Measurements from ENCODE around the gene SSTR4. TPM values are rescaled to one million over a fixed set of nuclear protein-coding genes. Genes with fewer than 3 reads are reported as not detected.
A peak's percentile ranks its signal among the peaks of the same experiment; 100 is the strongest.

SSTR4 gene
- total and polyA plus RNA-seq, 2 experiments from 2014 or later, result not detected

DNA sequence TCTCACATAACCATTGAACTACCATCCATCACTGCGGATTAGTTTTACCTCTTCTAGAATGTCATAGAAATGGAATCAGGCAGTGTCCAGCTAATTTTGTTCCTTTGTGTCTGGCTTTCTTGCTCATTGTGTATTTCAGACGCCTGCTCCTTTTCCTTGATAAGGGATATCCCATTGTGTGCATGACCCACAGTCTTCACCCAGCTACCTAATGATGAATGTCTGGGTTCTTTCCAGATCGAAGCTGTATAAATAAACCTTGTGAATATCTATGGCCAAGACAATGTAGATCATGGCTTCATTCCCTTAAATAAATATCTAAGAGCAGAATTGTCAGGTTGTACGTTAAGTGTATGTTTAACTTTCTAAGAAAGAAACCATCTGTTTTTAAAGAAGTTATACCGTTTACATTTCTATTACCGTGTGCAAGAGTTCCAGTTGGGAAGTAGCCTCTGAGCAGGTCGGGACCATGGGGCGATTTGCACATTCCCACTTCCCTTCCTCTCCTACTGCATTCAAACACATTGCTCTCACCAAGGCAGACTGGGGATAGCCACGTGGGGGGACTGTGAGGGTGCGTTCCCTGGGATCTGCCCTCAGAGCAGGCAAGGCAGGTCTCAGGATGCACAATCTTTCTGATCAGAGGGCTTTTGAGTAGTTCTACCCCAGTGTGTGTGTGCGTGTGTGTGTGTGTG, 37.9 kb downstream of the SSTR4 start:
- Histone ChIP-seq H3K27ac (no peak overlapping the region), H3K9me2 (ENCODE audit: insufficient read depth) (no peaks in the 10 kb centered on the region), H4K20me1 (ENCODE audit: insufficient read depth) (no peaks in the 10 kb centered on the region), H3K4me3 (no peak overlapping the region), H3K4me1 (ENCODE audit: insufficient read depth) (no peaks in the 10 kb centered on the region), H2AFZ (no peak overlapping the region), H3K36me3 (ENCODE audit: low read depth) (no peaks in the 10 kb centered on the region), H3K4me2 (ENCODE audit: unreplicated experiment) (no peak overlapping the region), H3F3A (ENCODE audit: insufficient read depth) (no peaks in the 10 kb centered on the region), H3K27me3 (replicated peaks; ENCODE audit: insufficient read depth) (no peaks in the 10 kb centered on the region), H3K9me3 (ENCODE audit: low read depth) (no peaks in the 10 kb centered on the region), H3K9ac (no peak overlapping the region), H3K79me2 (ENCODE audit: insufficient read depth) (no peaks in the 10 kb centered on the region)
- no peak for TF ChIP-seq EZH2phosphoT487 (IDR thresholded peaks at IDR 0.05; ENCODE audit: insufficient read depth, low read depth)
- no peak for TF ChIP-seq EZH2 (IDR thresholded peaks at IDR 0.05; ENCODE audit: insufficient read depth, poor library complexity, severe bottlenecking)
- in situ Hi-C loops (cut with MboI), result loop anchor here (25.0 kb wide), 1 partner anchor 164 kb away; no protein-coding TSS in a partner anchor
- no peak for DNase-seq
- WGBS, 2 experiments (ENCODE audit: low coverage in 1 of 2, low lambda C conversion rate in 2 of 2, missing lambda C conversion rate in 2 of 2), result 83 to 86% methylated on average over 11 of the region's 11 CpGs

GRCh38 chr20:23074052-23074451, 38.9 kb downstream of the SSTR4 start:
- Histone ChIP-seq H3K9ac (no peak overlapping the region), H3K9me3 (ENCODE audit: low read depth) (no peaks in the 10 kb centered on the region), H3K36me3 (ENCODE audit: low read depth) (no peaks in the 10 kb centered on the region), H3K4me2 (ENCODE audit: unreplicated experiment) (no peak overlapping the region), H3K27ac (no peak overlapping the region), H2AFZ (no peak overlapping the region), H3F3A (ENCODE audit: insufficient read depth) (no peaks in the 10 kb centered on the region), H4K20me1 (ENCODE audit: insufficient read depth) (no peaks in the 10 kb centered on the region), H3K9me2 (ENCODE audit: insufficient read depth) (no peaks in the 10 kb centered on the region), H3K4me1 (ENCODE audit: insufficient read depth) (no peaks in the 10 kb centered on the region), H3K79me2 (ENCODE audit: insufficient read depth) (no peaks in the 10 kb centered on the region), H3K4me3 (no peak overlapping the region), H3K27me3 (replicated peaks; ENCODE audit: insufficient read depth) (no peaks in the 10 kb centered on the region)
- in situ Hi-C loops (cut with MboI), result loop anchor here (25.0 kb wide), 1 partner anchor 163 kb away; no protein-coding TSS in a partner anchor
- no peak for TF ChIP-seq EZH2phosphoT487 (IDR thresholded peaks at IDR 0.05; ENCODE audit: insufficient read depth, low read depth)
- no peak for TF ChIP-seq EZH2 (IDR thresholded peaks at IDR 0.05; ENCODE audit: insufficient read depth, poor library complexity, severe bottlenecking)
- DNase-seq, result no peak
- 80 to 88% methylated on average over 3 of the region's 3 CpGs for WGBS, 2 experiments (ENCODE audit: low coverage in 1 of 2, low lambda C conversion rate in 2 of 2, missing lambda C conversion rate in 2 of 2)

- H3F3A ChIP-seq (ENCODE audit: insufficient read depth), result no peaks in the 10 kb centered on the region
- H3K4me2 ChIP-seq (ENCODE audit: unreplicated experiment), result no peak overlapping the region
- no peak overlapping the region for H2AFZ ChIP-seq
- H3K36me3 ChIP-seq (ENCODE audit: low read depth), result no peaks in the 10 kb centered on the region
- H3K9ac ChIP-seq, result no peak overlapping the region
- no peaks in the 10 kb centered on the region for H3K79me2 ChIP-seq (ENCODE audit: insufficient read depth)
- no peaks in the 10 kb centered on the region for H3K9me2 ChIP-seq (ENCODE audit: insufficient read depth)
- H3K4me3 ChIP-seq, result no peak overlapping the region
- no peaks in the 10 kb centered on the region for H4K20me1 ChIP-seq (ENCODE audit: insufficient read depth)
- DNase-seq, result no peak
- no peak for TF ChIP-seq EZH2 (IDR thresholded peaks at IDR 0.05; ENCODE audit: insufficient read depth, poor library complexity, severe bottlenecking)
- TF ChIP-seq EZH2phosphoT487 (IDR thresholded peaks at IDR 0.05; ENCODE audit: insufficient read depth, low read depth), result no peak
- WGBS, 2 experiments (ENCODE audit: low coverage in 1 of 2, low lambda C conversion rate in 2 of 2, missing lambda C conversion rate in 2 of 2), result 84 to 93% methylated on average over 4 of the region's 4 CpGs
- no peaks in the 10 kb centered on the region for H3K9me3 ChIP-seq (ENCODE audit: low read depth)
- peaks cover 14% of the 10 kb centered on the region for H3K27me3 ChIP-seq (replicated peaks; ENCODE audit: insufficient read depth)
- H3K27ac ChIP-seq, result no peak overlapping the region
- H3K4me1 ChIP-seq (ENCODE audit: insufficient read depth), result no peaks in the 10 kb centered on the region
- in situ Hi-C loops (cut with MboI), result no loop called here
Observed at GRCh38 chr20:23077277-23077676, 42.2 kb downstream of the SSTR4 start.

- H3K27me3 ChIP-seq (replicated peaks; ENCODE audit: insufficient read depth), result peaks cover 14% of the 10 kb centered on the region
- no peaks in the 10 kb centered on the region for H3F3A ChIP-seq (ENCODE audit: insufficient read depth)
- TF ChIP-seq EZH2phosphoT487 (IDR thresholded peaks at IDR 0.05; ENCODE audit: insufficient read depth, low read depth) (no peak), EZH2 (IDR thresholded peaks at IDR 0.05; ENCODE audit: insufficient read depth, poor library complexity, severe bottlenecking) (no peak)
- DNase-seq, result peak; percentile 52
- no peaks in the 10 kb centered on the region for H3K9me3 ChIP-seq (ENCODE audit: low read depth)
- no peaks in the 10 kb centered on the region for H4K20me1 ChIP-seq (ENCODE audit: insufficient read depth)
- no peaks in the 10 kb centered on the region for H3K36me3 ChIP-seq (ENCODE audit: low read depth)
- H3K79me2 ChIP-seq (ENCODE audit: insufficient read depth), result no peaks in the 10 kb centered on the region
- no peak overlapping the region for H3K9ac ChIP-seq
- H3K4me1 ChIP-seq (ENCODE audit: insufficient read depth), result no peaks in the 10 kb centered on the region
- H2AFZ ChIP-seq, result no peak overlapping the region
- 52 to 58% methylated on average over 5 of the region's 5 CpGs for WGBS, 2 experiments (ENCODE audit: low coverage in 1 of 2, low lambda C conversion rate in 2 of 2, missing lambda C conversion rate in 2 of 2)
- in situ Hi-C loops (cut with MboI), result no loop called here
- H3K9me2 ChIP-seq (ENCODE audit: insufficient read depth), result no peaks in the 10 kb centered on the region
- H3K27ac ChIP-seq, result no peak overlapping the region
- no peak overlapping the region for H3K4me3 ChIP-seq
- no peak overlapping the region for H3K4me2 ChIP-seq (ENCODE audit: unreplicated experiment)
Observed at GRCh38 chr20:23078351-23079015, 43.4 kb downstream of the SSTR4 start.
